Motor neuron (in vitro differentiated cells): Measurements from ENCODE around the gene G6PC2. TPM values are rescaled to one million over a fixed set of nuclear protein-coding genes. Genes with fewer than 3 reads are reported as not detected.

Experiments used
- total RNA-seq, 8 experiments: library from RNA; unstranded; fragments of 300-600 nt; gene quantifications; 2 replicates each; pipeline versions ENCODE4 v1.2.3 to v1.2.4, GENCODE V29; 2022

The G6PC2 gene
- total RNA-seq, 8 experiments from 2014 or later, result 0.07 to 0.66 (median 0.18) TPM; not detected in 4

Other genes with a start within 250 kb of the G6PC2 start
- 1 to 10 TPM in 3 of 8 experiments, under 1 TPM in 5; 0.11 to 4.6 (median 0.86) TPM for gene NOSTRIN, start 98.7 kb upstream of the G6PC2 start, total RNA-seq
- gene SPC25, start 10.9 kb upstream of the G6PC2 start, total RNA-seq, result 10 to 100 TPM in 3 of 8 experiments, under 1 TPM in 4, not detected in 1; 0.57 to 17.5 (median 0.78) TPM
- under 1 TPM in 5 of 8 experiments, not detected in 3; 0.04 to 0.47 (median 0.10) TPM for gene ABCB11, start 130.0 kb downstream of the G6PC2 start, total RNA-seq
- 10 to 100 TPM in 1 of 8 experiments, 1 to 10 TPM in 1, under 1 TPM in 3, not detected in 3; 0.05 to 44.5 (median 0.33) TPM for gene DHRS9, start 168.3 kb downstream of the G6PC2 start, total RNA-seq